Gastroesophageal sphincter (tissue), 4 donors: ENCODE measurements around the gene SMG6. TPM values are rescaled to one million over a fixed set of nuclear protein-coding genes. Genes with fewer than 3 reads are reported as not detected.

Experiments
- ATAC-seq: fragments of 150-250 bp; one replicate; pipeline ENCODE4 v1.9.1; 2016; ENCODE audit warnings: mild to moderate bottlenecking, moderate library complexity
- H3K27ac ChIP-seq, 4 donors: fragments of 200-600 bp; sonication (generic) in 3 of 4; 1 replicate in 3 of 4; 2 replicates in 1 of 4; pipeline ENCODE4 v1.5.1; 2016 to 2019
- H3K27me3 ChIP-seq: fragments of 200-600 bp; sonication (generic); one replicate; pipeline ENCODE4 v1.5.1; 2019
- H3K36me3 ChIP-seq, 2 donors: fragments of 200-600 bp; sonication (generic); one replicate each; pipeline ENCODE4 v1.5.1; 2019; ENCODE audit warnings: control low read depth in 1 of 2
- H3K4me1 ChIP-seq, 3 donors: fragments of 200-600 bp; sonication (generic); 1 replicate in 2 of 3; 2 replicates in 1 of 3; pipeline ENCODE4 v1.5.1; 2016 to 2019; ENCODE audit warnings: control low read depth in 2 of 3
- H3K4me3 ChIP-seq, 2 donors: fragments of 200-600 bp; sonication (generic); one replicate each; pipeline ENCODE4 v1.5.1; 2019; ENCODE audit warnings: mild to moderate bottlenecking in 1 of 2, moderate library complexity in 1 of 2
- H3K9me3 ChIP-seq, 3 donors: fragments of 200-600 bp; sonication (generic); one replicate each; pipeline ENCODE4 v1.5.1; 2017 to 2019; ENCODE audit warnings: control low read depth in 2 of 3
- CTCF ChIP-seq, 4 experiments: fragments of 200-600 bp in 2 of 4; fragments of 450-650 bp in 2 of 4; sonication (generic) in 1 of 4; IDR thresholded peaks; one replicate each; pipeline ENCODE4 v1.5.1; 2017 to 2019; ENCODE audit warnings: antibody characterized with exemption in 4 of 4, mild to moderate bottlenecking in 2 of 4, moderate library complexity in 2 of 4
- EP300 ChIP-seq: sonication (generic); formaldehyde crosslinking; IDR thresholded peaks from one replicate; pipeline ENCODE4 v1.6.1; 2017; ENCODE audit warnings: antibody characterized with exemption, mild to moderate bottlenecking
- POLR2A ChIP-seq, 2 donors: fragments of 450-650 bp; IDR thresholded peaks; one replicate each; pipeline ENCODE4 v1.6.1; 2017; ENCODE audit warnings: antibody characterized with exemption in 2 of 2, mild to moderate bottlenecking in 2 of 2, moderate library complexity in 1 of 2
- POLR2AphosphoS5 ChIP-seq: sonication (generic); formaldehyde crosslinking; IDR thresholded peaks from one replicate; pipeline ENCODE4 v1.6.1; 2017; ENCODE audit warnings: antibody characterized with exemption
- WGBS, 2 donors: methylation state at CpG; one replicate each; pipeline ENCODE4 v1.1.5; 2018; ENCODE audit warnings: low coverage in 1 of 2; 5-methylcytosine and 5-hydroxymethylcytosine counted together
- total RNA-seq, 4 donors: library from RNA; depleted of rRNA; stranded (reverse); fragments of >200 nt; gene quantifications; one replicate each; pipeline ENCODE4 v1.1.0, GENCODE V29; 2016

The SMG6 gene
- total RNA-seq, 4 donors from 2014 or later = 27.2 to 75.5 (median 43.9) TPM

- TF ChIP-seq CTCF (IDR thresholded peaks at IDR 0.05) = no peak
- peaks cover 0 to 2% of the 10 kb centered on the region in 2 donors for H3K36me3 ChIP-seq
- ATAC-seq = no peak
- peak overlapping the region; percentile 83 to 97 (median 88) for H3K27ac ChIP-seq
- whole genome bisulfite sequencing, 2 donors = 50% methylated on average over 1 of the region's 5 CpGs; no CpG with 5 or more reads in 1 of the 2 donors
- no peaks in the 10 kb centered on the region for H3K9me3 ChIP-seq
- H3K4me3 ChIP-seq = peak overlapping the region in 1 of 2 donors; percentile 23
- H3K4me1 ChIP-seq = peaks cover 43 to 95% (median 77%) of the 10 kb centered on the region in 3 donors
- no peaks in the 10 kb centered on the region for H3K27me3 ChIP-seq
These were observed 128.3 kb downstream of the SMG6 start for GRCh38 chr17:2175294-2175628.

GRCh38 chr17:2174468-2175293, 128.9 kb downstream of the SMG6 start:
- no peak for TF ChIP-seq EP300
- TF ChIP-seq POLR2AphosphoS5 = peak; percentile 76
- TF ChIP-seq CTCF (IDR thresholded peaks at IDR 0.05) = peak in 3 of 4 experiments; percentile 9 to 35 (median 12)
- TF ChIP-seq POLR2A (IDR thresholded peaks at IDR 0.05) = peak in 1 of 2 donors; percentile 14
- Histone ChIP-seq H3K9me3 (no peaks in the 10 kb centered on the region), H3K27ac (peak overlapping the region; percentile 83 to 97 (median 88)), H3K36me3 (peaks cover 0 to 7% of the 10 kb centered on the region in 2 donors), H3K27me3 (no peaks in the 10 kb centered on the region), H3K4me3 (peak overlapping the region in 1 of 2 donors; percentile 23), H3K4me1 (peaks cover 38 to 89% (median 71%) of the 10 kb centered on the region in 3 donors)
- WGBS, 2 donors = 4 to 12% methylated on average over 14 to 16 of the region's 24 CpGs
- peak; percentile 51 for ATAC-seq

DNA sequence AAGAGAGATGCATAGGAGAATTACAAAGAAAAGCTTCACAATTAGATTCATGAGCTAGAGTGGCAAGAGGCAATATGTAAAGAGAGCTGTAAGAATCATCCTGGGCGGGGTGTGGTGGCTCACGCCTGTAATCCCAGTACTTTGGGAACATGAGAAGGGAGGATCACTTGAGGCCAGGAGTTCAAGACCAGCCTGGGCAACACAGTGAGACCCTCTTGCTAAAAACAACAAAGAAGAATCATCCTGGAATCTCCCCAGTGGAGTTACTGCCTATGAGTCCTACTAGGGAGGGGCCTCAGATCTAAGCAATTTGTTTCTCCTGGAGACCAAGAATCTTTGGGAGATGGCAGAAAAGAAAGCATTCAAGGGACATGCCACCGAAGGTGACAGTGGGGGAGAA, 129.6 kb downstream of the SMG6 start:
- no peak for ATAC-seq
- Histone ChIP-seq H3K9me3 (no peaks in the 10 kb centered on the region), H3K4me1 (peaks cover 36 to 82% (median 65%) of the 10 kb centered on the region in 3 donors), H3K27ac (peak overlapping the region; percentile 83 to 97 (median 88)), H3K27me3 (no peaks in the 10 kb centered on the region), H3K4me3 (no peak overlapping the region), H3K36me3 (peaks cover 0 to 14% of the 10 kb centered on the region in 2 donors)
- TF ChIP-seq CTCF (IDR thresholded peaks at IDR 0.05) (no peak), POLR2A (IDR thresholded peaks at IDR 0.05) (no peak), EP300 (no peak), POLR2AphosphoS5 (no peak)
- WGBS, 2 donors = 50 to 60% methylated on average over 3 of the region's 3 CpGs

DNA sequence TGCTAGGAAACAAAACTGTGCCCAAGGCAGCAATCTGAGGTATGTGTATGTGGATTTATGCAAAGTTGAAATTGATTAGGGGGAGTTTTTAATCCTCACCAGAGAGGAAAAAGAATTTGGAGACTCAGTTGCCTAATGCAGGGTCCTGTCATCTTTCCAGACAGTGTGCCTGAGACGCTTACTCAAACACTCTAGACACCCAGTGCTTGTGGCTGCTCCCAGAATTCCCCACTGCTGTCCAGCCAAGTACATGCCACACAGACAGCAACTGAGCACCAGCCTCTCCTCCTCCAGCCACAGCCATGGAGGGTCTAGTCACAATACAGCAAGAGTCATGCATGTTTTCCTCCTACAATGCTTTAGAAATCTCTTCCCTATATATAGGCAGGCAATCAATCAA, 130.6 kb downstream of the SMG6 start:
- Histone ChIP-seq H3K27me3 (no peaks in the 10 kb centered on the region), H3K27ac (peak overlapping the region; percentile 85 to 97 (median 88)), H3K9me3 (no peaks in the 10 kb centered on the region), H3K36me3 (peaks cover 0 to 24% of the 10 kb centered on the region in 2 donors), H3K4me1 (peaks cover 36 to 72% (median 58%) of the 10 kb centered on the region in 3 donors), H3K4me3 (no peak overlapping the region)
- ATAC-seq = peak; percentile 48
- 50% methylated on average over 1 of the region's 1 CpG; no CpG with 5 or more reads in 1 of the 2 donors for WGBS, 2 donors
- TF ChIP-seq CTCF (IDR thresholded peaks at IDR 0.05) (no peak), POLR2AphosphoS5 (no peak), EP300 (no peak), POLR2A (IDR thresholded peaks at IDR 0.05) (no peak)
